GM23248 (cell line): Measurements from ENCODE around the gene MAP3K5.

Source experiments
- EZH2 ChIP-seq: fragments of 200-600 bp; sonication (generic); IDR thresholded peaks from 2 replicates; pipeline ENCODE4 v1.6.1; 2018; ENCODE audit warnings: antibody characterized with exemption, mild to moderate bottlenecking; ENCODE audit not compliant: insufficient read depth, poor library complexity, severe bottlenecking
- EZH2phosphoT487 ChIP-seq: fragments of 200-600 bp; sonication (generic); IDR thresholded peaks from 2 replicates; pipeline ENCODE4 v1.6.1; 2018; ENCODE audit warnings: antibody characterized with exemption, moderate library complexity, mild to moderate bottlenecking, low read depth; ENCODE audit not compliant: insufficient read depth

GRCh38 chr6:136641873-136642465 is 150.3 kb downstream of the MAP3K5 start:
- TF ChIP-seq EZH2phosphoT487, result no peak
- TF ChIP-seq EZH2, result no peak
